ENCODE measurements around the gene RAB11FIP2. TPM values are rescaled to one million over a fixed set of nuclear protein-coding genes. Genes with fewer than 3 reads are reported as not detected.

Gene RAB11FIP2
- total RNA-seq, 1 experiment from 2014 or later: 12.2 TPM

- no peaks in the 10 kb centered on the region for H3K9me3 Mint-ChIP-seq
- ATAC-seq: no peak
- H3K4me3 Mint-ChIP-seq: no peak overlapping the region
- ChIA-PET POLR2A (interaction anchor here (0.7 kb wide), 1 partner anchor 11 kb away, joined by 3 read pairs; no protein-coding TSS in a partner anchor), CTCF (no interaction called here)
- no peak for DNase-seq (ENCODE audit: low spot score)
- H3K4me1 Mint-ChIP-seq: peaks cover 4% of the 10 kb centered on the region; the same call in 1 of the 2 replicates
- TF ChIP-seq ZNF423 (CRISPR knock-in tag; IDR thresholded peaks at IDR 0.05) (no peak), NR3C1 (CRISPR knock-in tag; conservative IDR thresholded peaks at IDR 0.05; ENCODE audit: low read depth) (no peak), HMGA2 (CRISPR knock-in tag; IDR thresholded peaks at IDR 0.05) (no peak), NFE2L1 (CRISPR knock-in tag; IDR thresholded peaks at IDR 0.05) (no peak), OVOL2 (CRISPR knock-in tag; IDR thresholded peaks at IDR 0.05; ENCODE audit: borderline replicate concordance) (no peak), ZNF425 (CRISPR knock-in tag; conservative IDR thresholded peaks at IDR 0.05) (no peak)
- TF ChIP-seq, protein P1, sequence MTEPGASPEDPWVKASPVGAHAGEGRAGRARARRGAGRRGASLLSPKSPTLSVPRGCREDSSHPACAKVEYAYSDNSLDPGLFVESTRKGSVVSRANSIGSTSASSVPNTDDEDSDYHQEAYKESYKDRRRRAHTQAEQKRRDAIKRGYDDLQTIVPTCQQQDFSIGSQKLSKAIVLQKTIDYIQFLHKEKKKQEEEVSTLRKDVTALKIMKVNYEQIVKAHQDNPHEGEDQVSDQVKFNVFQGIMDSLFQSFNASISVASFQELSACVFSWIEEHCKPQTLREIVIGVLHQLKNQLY (CRISPR knock-in tag; IDR thresholded peaks at IDR 0.05): no peak
- no peaks in the 10 kb centered on the region for H3K36me3 Mint-ChIP-seq
- no peak overlapping the region; the same call in 1 of the 2 replicates for H3K27ac Mint-ChIP-seq
- no peaks in the 10 kb centered on the region for H3K27me3 Mint-ChIP-seq (ENCODE audit: low read depth)
Observed at GRCh38 chr10:118062798-118063238, 16.1 kb upstream of the RAB11FIP2 start.

DNA sequence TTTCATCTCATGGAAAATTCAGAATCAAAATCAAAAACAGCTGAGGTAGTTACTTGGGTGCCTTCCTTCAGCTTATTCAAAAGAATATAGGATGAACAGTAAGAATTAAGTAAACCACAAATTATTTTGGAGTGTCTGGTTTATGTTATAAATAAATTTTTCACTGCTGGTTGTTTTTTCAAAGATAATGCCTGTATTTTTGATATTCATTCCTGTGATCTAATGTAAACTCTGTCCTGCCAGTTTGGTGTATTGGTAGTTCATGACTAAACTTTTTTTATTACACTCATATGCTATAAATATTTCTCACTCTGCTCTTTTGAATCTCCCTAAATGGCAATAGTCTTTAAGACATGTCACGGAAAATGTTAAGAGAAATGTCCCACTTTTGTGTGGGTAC lies 11.6 kb upstream of the RAB11FIP2 start:
- POLR2A ChIA-PET: no interaction called here
- TF ChIP-seq ZNF416 (CRISPR knock-in tag; IDR thresholded peaks at IDR 0.05) (no peak), EMX1 (CRISPR knock-in tag; IDR thresholded peaks at IDR 0.05) (no peak), SP1 (CRISPR knock-in tag; conservative IDR thresholded peaks at IDR 0.05) (no peak), USF2 (CRISPR knock-in tag; IDR thresholded peaks at IDR 0.05) (no peak), NFE2L1 (CRISPR knock-in tag; IDR thresholded peaks at IDR 0.05) (no peak), MAX (CRISPR knock-in tag; IDR thresholded peaks at IDR 0.05) (no peak), IRF2 (CRISPR knock-in tag; IDR thresholded peaks at IDR 0.05; ENCODE audit: borderline replicate concordance, low read depth) (no peak), ZNF138 (CRISPR knock-in tag; conservative IDR thresholded peaks at IDR 0.05) (no peak), ZNF671 (CRISPR knock-in tag; IDR thresholded peaks at IDR 0.05) (no peak), FOXP4 (CRISPR knock-in tag; IDR thresholded peaks at IDR 0.05) (no peak), ZNF232 (CRISPR knock-in tag; IDR thresholded peaks at IDR 0.05) (no peak)
- TF ChIP-seq, protein P2, sequence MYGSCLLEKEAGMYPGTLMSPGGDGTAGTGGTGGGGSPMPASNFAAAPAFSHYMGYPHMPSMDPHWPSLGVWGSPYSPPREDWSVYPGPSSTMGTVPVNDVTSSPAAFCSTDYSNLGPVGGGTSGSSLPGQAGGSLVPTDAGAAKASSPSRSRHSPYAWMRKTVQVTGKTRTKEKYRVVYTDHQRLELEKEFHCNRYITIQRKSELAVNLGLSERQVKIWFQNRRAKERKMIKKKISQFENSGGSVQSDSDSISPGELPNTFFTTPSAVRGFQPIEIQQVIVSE (CRISPR knock-in tag; IDR thresholded peaks at IDR 0.05; ENCODE audit: borderline replicate concordance): no peak
- no peak for DNase-seq (ENCODE audit: low spot score)
- no peaks in the 10 kb centered on the region for H3K9me3 Mint-ChIP-seq
- H3K4me3 Mint-ChIP-seq: no peak overlapping the region
- H3K27me3 Mint-ChIP-seq (ENCODE audit: low read depth): no peaks in the 10 kb centered on the region
- no peak for ATAC-seq
- H3K27ac Mint-ChIP-seq: no peak overlapping the region
- H3K36me3 Mint-ChIP-seq: no peaks in the 10 kb centered on the region
- H3K4me1 Mint-ChIP-seq: peaks cover 14% of the 10 kb centered on the region
- CTCF ChIA-PET: no interaction called here

All from WTC11 (cell line).